ENCODE data around the gene ATG7.

ATG7 gene

GRCh38 chr3:11302444-11302843 lies 30.2 kb downstream of the ATG7 start:
- H3K27me3 ChIP-seq (ENCODE audit: insufficient read depth, low read depth, severe bottlenecking): no peaks in the 10 kb centered on the region
- H3K4me3 ChIP-seq (ENCODE audit: low read depth, low read length): no peak overlapping the region
- no peaks in the 10 kb centered on the region for H3K9me3 ChIP-seq (ENCODE audit: severe bottlenecking)
- no peak for DNase-seq
- no peak for TF ChIP-seq CTCF (IDR thresholded peaks at IDR 0.05; ENCODE audit: low read depth, low read length)
- no peak overlapping the region for H3K27ac ChIP-seq
- peaks cover 36% of the 10 kb centered on the region for H3K36me3 ChIP-seq

- no peak for TF ChIP-seq CTCF (IDR thresholded peaks at IDR 0.05; ENCODE audit: low read depth, low read length)
- Histone ChIP-seq H3K36me3 (peaks cover 43% of the 10 kb centered on the region), H3K9me3 (ENCODE audit: severe bottlenecking) (no peaks in the 10 kb centered on the region)
Measured at GRCh38 chr3:11304175-11304574, 32.0 kb downstream of the ATG7 start.

GRCh38 chr3:11305509-11305908 lies 33.3 kb downstream of the ATG7 start:
- Histone ChIP-seq H3K27ac (no peak overlapping the region), H3K9me3 (ENCODE audit: severe bottlenecking) (no peaks in the 10 kb centered on the region), H3K27me3 (ENCODE audit: insufficient read depth, low read depth, severe bottlenecking) (no peaks in the 10 kb centered on the region), H3K36me3 (peaks cover 40% of the 10 kb centered on the region), H3K4me3 (ENCODE audit: low read depth, low read length) (no peak overlapping the region)
- no peak for DNase-seq
- no peak for TF ChIP-seq CTCF (IDR thresholded peaks at IDR 0.05; ENCODE audit: low read depth, low read length)

More at GRCh38 chr3:11304175-11304574, 32.0 kb downstream of the ATG7 start:
- H3K27me3 ChIP-seq (ENCODE audit: insufficient read depth, low read depth, severe bottlenecking): no peaks in the 10 kb centered on the region
- no peak overlapping the region for H3K27ac ChIP-seq
- no peak for DNase-seq
- H3K4me3 ChIP-seq (ENCODE audit: low read depth, low read length): no peak overlapping the region

- peaks cover 28% of the 10 kb centered on the region for H3K36me3 ChIP-seq
- no peak for TF ChIP-seq CTCF (IDR thresholded peaks at IDR 0.05; ENCODE audit: low read depth, low read length)
- H3K9me3 ChIP-seq (ENCODE audit: severe bottlenecking): no peaks in the 10 kb centered on the region
- H3K27ac ChIP-seq: no peak overlapping the region
- no peaks in the 10 kb centered on the region for H3K27me3 ChIP-seq (ENCODE audit: insufficient read depth, low read depth, severe bottlenecking)
- no peak for DNase-seq
- no peak overlapping the region for H3K4me3 ChIP-seq (ENCODE audit: low read depth, low read length)
Measured at GRCh38 chr3:11306817-11307589, 34.8 kb downstream of the ATG7 start.

GRCh38 chr3:11307830-11308432 lies 35.7 kb downstream of the ATG7 start:
- Histone ChIP-seq H3K4me3 (ENCODE audit: low read depth, low read length) (no peak overlapping the region), H3K27ac (no peak overlapping the region), H3K9me3 (ENCODE audit: severe bottlenecking) (no peaks in the 10 kb centered on the region), H3K36me3 (peaks cover 28% of the 10 kb centered on the region), H3K27me3 (ENCODE audit: insufficient read depth, low read depth, severe bottlenecking) (no peaks in the 10 kb centered on the region)
- no peak for DNase-seq
- no peak for TF ChIP-seq CTCF (IDR thresholded peaks at IDR 0.05; ENCODE audit: low read depth, low read length)
